DOHH2 (cell line): ENCODE measurements around the gene ZZZ3.

Source experiments
- H3F3A ChIP-seq: fragments of 200-600 bp; sonication (generic), shearing (Covaris generic); 2 replicates; pipeline ENCODE4 v1.6.0; 2016; ENCODE audit warnings: antibody characterized with exemption, mild to moderate bottlenecking; ENCODE audit not compliant: control insufficient read depth, insufficient read depth
- H3K27ac ChIP-seq: fragments of 200-600 bp; sonication (generic); 2 replicates; pipeline ENCODE4 v1.5.1; 2014; ENCODE audit warnings: low read depth, mild to moderate bottlenecking, low read length, moderate library complexity
- H3K27me3 ChIP-seq: fragments of 200-600 bp; sonication (generic); 2 replicates; pipeline ENCODE4 v1.6.1; 2014; ENCODE audit warnings: mild to moderate bottlenecking, low read length, mixed read lengths; ENCODE audit not compliant: control insufficient read depth
- H3K36me3 ChIP-seq: fragments of 200-600 bp; sonication (generic); 2 replicates; pipeline ENCODE4 v1.6.1; 2014; ENCODE audit warnings: mild to moderate bottlenecking, low read length, moderate library complexity, mixed read lengths; ENCODE audit not compliant: control insufficient read depth
- H3K4me1 ChIP-seq: fragments of 200-600 bp; sonication (generic); 2 replicates; pipeline ENCODE4 v1.6.1; 2014; ENCODE audit warnings: mild to moderate bottlenecking, low read length, mixed read lengths; ENCODE audit not compliant: control insufficient read depth
- H3K4me2 ChIP-seq: fragments of 200-600 bp; sonication (generic); 2 replicates; pipeline ENCODE4 v1.6.0; 2014; ENCODE audit warnings: mild to moderate bottlenecking, low read length, moderate library complexity
- H3K4me3 ChIP-seq: fragments of 200-600 bp; sonication (generic); 2 replicates; pipeline ENCODE4 v1.5.1; 2014; ENCODE audit warnings: mild to moderate bottlenecking, low read length, mixed read lengths
- H3K79me2 ChIP-seq: fragments of 200-600 bp; sonication (generic); 2 replicates; pipeline ENCODE4 v1.6.1; 2014; ENCODE audit warnings: mild to moderate bottlenecking, low read length, mixed read lengths; ENCODE audit not compliant: control insufficient read depth
- H3K9me2 ChIP-seq: fragments of 200-600 bp; sonication (generic); replicated peaks from 2 replicates; pipeline ENCODE4 v1.6.1; 2014; ENCODE audit warnings: mild to moderate bottlenecking, low read length, mixed read lengths; ENCODE audit not compliant: control insufficient read depth
- H3K9me3 ChIP-seq: fragments of 200-600 bp; sonication (generic); 2 replicates; pipeline ENCODE4 v1.6.1; 2014; ENCODE audit warnings: antibody characterized with exemption, low read length, mixed read lengths; ENCODE audit not compliant: control insufficient read depth, insufficient read depth
- H4K20me1 ChIP-seq: fragments of 200-600 bp; sonication (generic); 2 replicates; pipeline ENCODE4 v1.6.0; 2014; ENCODE audit warnings: low read depth, mild to moderate bottlenecking, antibody characterized with exemption, low read length, moderate library complexity; ENCODE audit not compliant: control insufficient read depth, insufficient read depth
- CTCF ChIP-seq: fragments of 200-600 bp; sonication (generic); IDR thresholded peaks from one replicate; pipeline ENCODE4 v1.5.1; 2014; ENCODE audit warnings: antibody characterized with exemption, mild to moderate bottlenecking, low read depth, low read length; ENCODE audit not compliant: poor library complexity, severe bottlenecking
- EZH2phosphoT487 ChIP-seq: fragments of 200-600 bp; sonication (generic); IDR thresholded peaks from 2 replicates; pipeline ENCODE4 v1.6.1; 2017; ENCODE audit warnings: borderline replicate concordance, mild to moderate bottlenecking, antibody characterized with exemption, low read length, moderate library complexity, mixed read lengths

Gene ZZZ3

DNA sequence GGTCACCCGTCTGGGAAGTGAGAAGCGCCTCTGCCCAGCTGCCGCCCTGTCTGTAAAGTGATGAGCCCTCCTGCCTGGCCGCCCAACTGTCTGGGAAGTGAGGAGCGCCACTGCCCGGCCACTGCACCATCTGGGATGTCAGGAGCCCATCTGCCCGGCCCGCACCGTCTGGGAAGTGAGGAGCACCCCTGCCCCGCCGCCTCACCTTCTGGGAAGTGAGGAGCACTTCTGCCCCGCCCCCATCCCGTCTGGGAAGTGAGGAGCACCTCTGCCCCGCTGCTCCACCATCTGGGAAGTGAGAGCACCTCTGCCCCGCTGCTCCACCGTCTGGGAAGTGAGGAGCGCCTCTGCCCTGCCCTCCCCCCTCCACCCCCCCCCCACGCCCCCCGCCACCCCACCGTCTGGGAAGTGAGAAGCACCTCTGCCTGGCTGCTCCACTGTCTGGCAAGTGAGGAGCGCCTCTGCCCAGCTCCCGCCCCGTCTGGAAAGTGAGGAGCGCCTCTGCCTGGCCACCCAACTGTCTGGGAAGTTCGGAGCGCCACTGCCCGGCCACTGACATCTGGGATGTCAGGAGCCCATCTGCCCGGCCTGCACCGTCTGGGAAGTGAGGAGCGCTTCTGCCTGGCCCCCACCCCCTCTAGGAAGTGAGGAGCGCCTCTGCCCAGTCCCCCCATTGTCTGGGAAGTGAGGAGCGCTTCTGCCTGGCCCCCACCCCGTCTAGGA is 4.5 kb upstream of the ZZZ3 start:
- H3K27ac ChIP-seq = peak overlapping the region; percentile 30

GRCh38 chr1:77683160-77684148 is 996 bp upstream of the ZZZ3 start:
- TF ChIP-seq CTCF = peak; percentile 82
- TF ChIP-seq EZH2phosphoT487 = no peak
- H3K27ac ChIP-seq = peak overlapping the region; percentile 86
- peak overlapping the region; percentile 85 for H3K4me3 ChIP-seq
- H3K9me2 ChIP-seq = no peaks in the 10 kb centered on the region
- H3K9me3 ChIP-seq = no peaks in the 10 kb centered on the region
- peaks cover 48% of the 10 kb centered on the region for H3K4me1 ChIP-seq
- peaks cover 8% of the 10 kb centered on the region; the same call in 1 of the 2 replicates for H4K20me1 ChIP-seq
- H3K36me3 ChIP-seq = peaks cover 24% of the 10 kb centered on the region
- no peaks in the 10 kb centered on the region for H3K27me3 ChIP-seq
- H3K79me2 ChIP-seq = peaks cover 55% of the 10 kb centered on the region
- peaks cover 8% of the 10 kb centered on the region for H3F3A ChIP-seq
- H3K4me2 ChIP-seq = peak overlapping the region; percentile 90

More for the DNA sequence above, 4.5 kb upstream of the ZZZ3 start:
- H3K4me1 ChIP-seq = peaks cover 32% of the 10 kb centered on the region
- H4K20me1 ChIP-seq = no peaks in the 10 kb centered on the region
- H3K79me2 ChIP-seq = peaks cover 20% of the 10 kb centered on the region
- TF ChIP-seq EZH2phosphoT487 (no peak), CTCF (no peak)
- H3F3A ChIP-seq = peaks cover 11% of the 10 kb centered on the region
- H3K9me3 ChIP-seq = no peaks in the 10 kb centered on the region
- no peaks in the 10 kb centered on the region for H3K27me3 ChIP-seq
- peak overlapping the region; percentile 53 for H3K4me2 ChIP-seq
- no peaks in the 10 kb centered on the region for H3K9me2 ChIP-seq
- peak overlapping the region; percentile 40 for H3K4me3 ChIP-seq
- peaks cover 4% of the 10 kb centered on the region; the same call in 1 of the 2 replicates for H3K36me3 ChIP-seq

- H3K9me2 ChIP-seq = no peaks in the 10 kb centered on the region
- H3K4me2 ChIP-seq = peak overlapping the region; percentile 29
- H3K4me3 ChIP-seq = peak overlapping the region; percentile 8; the same call in 1 of the 2 replicates
- H3K36me3 ChIP-seq = peaks cover 44% of the 10 kb centered on the region
- no peaks in the 10 kb centered on the region for H3F3A ChIP-seq
- TF ChIP-seq CTCF (no peak), EZH2phosphoT487 (no peak)
- no peaks in the 10 kb centered on the region for H3K9me3 ChIP-seq
- H3K79me2 ChIP-seq = peaks cover 88% of the 10 kb centered on the region
- H3K27ac ChIP-seq = no peak overlapping the region
- peaks cover 18% of the 10 kb centered on the region for H4K20me1 ChIP-seq
- no peaks in the 10 kb centered on the region for H3K27me3 ChIP-seq
- H3K4me1 ChIP-seq = peaks cover 39% of the 10 kb centered on the region
Measured at GRCh38 chr1:77680173-77680572, 2.3 kb downstream of the ZZZ3 start.
